Stomach smooth muscle (tissue), 2 donors: ENCODE measurements around the gene ZFYVE9.
"Not testable (repeated sequence)": the region's sequence is repeated elsewhere in the genome, so short reads cannot be mapped to it uniquely, and the experiment has no call there.

ENCODE experiments used
- H3K27ac ChIP-seq: one replicate; pipeline ENCODE4 v1.7.0; 2013; ENCODE audit warnings: mild to moderate bottlenecking, low read length, inconsistent platforms
- H3K27me3 ChIP-seq, 2 donors: one replicate each; pipeline ENCODE4 v1.7.0; 2013; ENCODE audit warnings: low read length in 2 of 2; ENCODE audit not compliant: insufficient read depth in 2 of 2, control insufficient read depth in 1 of 2
- H3K36me3 ChIP-seq, 2 donors: one replicate each; pipeline ENCODE4 v1.7.0; 2013; ENCODE audit warnings: low read length in 2 of 2; ENCODE audit not compliant: control insufficient read depth in 2 of 2, insufficient read depth in 2 of 2
- H3K4me1 ChIP-seq: one replicate; pipeline ENCODE4 v1.7.0; 2013; ENCODE audit warnings: low read length; ENCODE audit not compliant: control insufficient read depth, insufficient read depth
- H3K4me3 ChIP-seq, 2 donors: one replicate each; pipeline ENCODE4 v1.7.0; 2013; ENCODE audit warnings: low read length in 2 of 2
- H3K9ac ChIP-seq, 2 donors: one replicate each; pipeline ENCODE4 v1.7.0; 2013; ENCODE audit warnings: low read length in 2 of 2, mild to moderate bottlenecking in 1 of 2
- H3K9me3 ChIP-seq, 2 donors: one replicate each; pipeline ENCODE4 v1.7.0; 2013; ENCODE audit warnings: low read length in 2 of 2; ENCODE audit not compliant: control insufficient read depth in 2 of 2
- donor health status: healthy.
- donor health status: Pancreatic carcinoma.

Gene ZFYVE9

DNA sequence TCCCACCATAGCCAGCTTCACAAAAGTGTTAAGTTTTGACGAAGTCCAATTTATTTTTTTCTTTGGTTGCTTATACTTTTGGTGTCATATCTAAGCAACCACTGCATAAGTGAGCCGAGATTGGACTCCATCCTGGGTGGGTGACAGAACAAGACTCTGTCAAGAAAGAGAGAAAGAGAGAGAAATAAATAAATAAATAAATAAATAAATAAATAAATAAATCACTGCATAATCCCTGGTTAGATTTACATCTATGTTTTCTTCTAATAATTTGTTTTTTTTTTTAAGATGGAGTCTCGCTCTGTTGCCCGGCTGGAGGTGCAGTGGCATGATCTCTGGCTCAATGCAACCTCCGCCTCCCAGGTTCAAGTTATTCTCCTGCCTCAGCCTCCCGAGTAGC is 18.3 kb upstream of the ZFYVE9 start:
- no peak overlapping the region for H3K4me3 ChIP-seq
- no peak overlapping the region for H3K9ac ChIP-seq
- H3K36me3 ChIP-seq: no peaks in the 10 kb centered on the region
- H3K27ac ChIP-seq: no peak overlapping the region
- peaks cover 0 to 3% of the 10 kb centered on the region in 2 donors for H3K27me3 ChIP-seq
- H3K9me3 ChIP-seq: no peaks in the 10 kb centered on the region
- no peaks in the 10 kb centered on the region for H3K4me1 ChIP-seq

DNA sequence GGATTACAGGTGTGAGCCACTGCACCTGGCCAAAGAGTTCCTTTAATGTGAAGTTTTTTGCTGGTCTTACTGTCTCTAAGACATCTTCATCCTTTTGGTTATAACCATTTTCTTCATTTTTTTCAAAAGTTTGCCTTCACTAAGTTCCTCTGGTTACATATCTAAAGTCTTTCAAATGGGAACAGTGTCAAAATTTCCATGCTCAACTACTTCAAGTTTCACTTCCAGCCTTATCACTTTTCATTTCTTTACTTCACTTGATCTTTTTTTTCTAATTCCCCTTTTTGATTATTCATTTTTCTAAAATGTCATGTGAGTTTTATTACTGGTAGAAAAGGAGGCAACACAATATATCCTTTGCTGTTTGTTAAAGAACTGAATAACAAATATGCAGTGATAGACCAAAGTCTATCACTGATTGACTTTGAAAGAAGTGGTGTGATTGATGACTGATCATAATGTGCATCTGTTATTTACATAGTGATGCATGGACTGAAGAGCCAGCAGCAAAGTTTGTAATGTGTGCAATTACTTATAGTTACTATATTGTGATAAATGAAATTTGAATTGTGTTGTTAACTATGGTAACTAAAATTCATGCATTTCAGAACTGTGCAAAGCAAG is 16.0 kb upstream of the ZFYVE9 start:
- Histone ChIP-seq H3K9ac (no peak overlapping the region), H3K27me3 (peaks cover 0 to 3% of the 10 kb centered on the region in 2 donors), H3K27ac (no peak overlapping the region)

DNA sequence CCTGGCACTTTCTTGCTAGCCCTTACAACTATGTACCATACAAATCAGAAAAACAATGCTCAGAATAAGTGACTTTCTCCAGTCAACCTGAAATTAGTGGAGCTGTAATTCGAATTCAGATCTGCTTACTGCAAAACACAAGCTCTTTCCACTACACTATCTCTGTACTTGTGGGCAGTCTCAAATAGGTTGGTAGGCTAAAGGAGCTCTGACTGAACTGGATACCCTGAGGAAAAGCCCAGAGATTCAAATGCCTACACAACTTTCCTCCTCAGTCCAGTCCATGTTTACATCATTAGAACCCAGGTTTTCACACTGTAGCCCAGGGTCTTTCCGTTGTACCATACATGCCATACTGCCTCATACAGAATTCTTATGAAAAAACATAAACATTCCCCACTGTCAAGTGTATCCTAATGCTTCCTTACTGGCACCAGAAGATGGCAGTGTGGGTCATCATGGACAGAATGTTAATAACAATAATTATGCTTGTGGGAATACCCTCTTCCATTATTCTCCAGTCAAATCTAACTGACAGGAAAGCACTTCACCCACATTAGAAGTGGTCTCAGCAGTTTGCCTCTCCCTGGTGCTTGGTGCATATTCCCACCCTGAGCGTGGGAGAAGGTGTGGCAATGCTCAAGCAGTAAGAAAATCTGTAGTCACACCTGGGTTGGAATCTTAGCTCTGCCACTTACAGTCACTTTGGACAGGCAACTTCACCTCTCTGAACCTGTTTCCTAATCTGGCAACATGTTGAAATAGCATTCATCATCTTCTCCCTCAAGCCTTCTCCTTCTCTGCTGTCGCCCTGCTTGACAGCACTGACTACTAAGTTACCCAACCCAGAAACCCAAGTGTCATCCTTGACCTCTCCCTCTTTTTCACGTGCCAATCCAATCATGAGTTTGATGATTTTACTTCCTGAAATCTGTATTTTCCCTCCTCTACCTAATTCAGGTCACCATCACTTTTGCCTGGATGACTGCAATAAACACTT is 14.4 kb upstream of the ZFYVE9 start:
- no peak overlapping the region for H3K27ac ChIP-seq
- no peak overlapping the region for H3K9ac ChIP-seq
- H3K9me3 ChIP-seq: no peaks in the 10 kb centered on the region
- H3K36me3 ChIP-seq: no peaks in the 10 kb centered on the region
- H3K27me3 ChIP-seq: peaks cover 0 to 3% of the 10 kb centered on the region in 2 donors
- H3K4me1 ChIP-seq: no peaks in the 10 kb centered on the region
- no peak overlapping the region for H3K4me3 ChIP-seq

More for the DNA sequence above, 16.0 kb upstream of the ZFYVE9 start:
- Histone ChIP-seq H3K4me3 (no peak overlapping the region), H3K9me3 (no peaks in the 10 kb centered on the region), H3K4me1 (no peaks in the 10 kb centered on the region), H3K36me3 (no peaks in the 10 kb centered on the region)

DNA sequence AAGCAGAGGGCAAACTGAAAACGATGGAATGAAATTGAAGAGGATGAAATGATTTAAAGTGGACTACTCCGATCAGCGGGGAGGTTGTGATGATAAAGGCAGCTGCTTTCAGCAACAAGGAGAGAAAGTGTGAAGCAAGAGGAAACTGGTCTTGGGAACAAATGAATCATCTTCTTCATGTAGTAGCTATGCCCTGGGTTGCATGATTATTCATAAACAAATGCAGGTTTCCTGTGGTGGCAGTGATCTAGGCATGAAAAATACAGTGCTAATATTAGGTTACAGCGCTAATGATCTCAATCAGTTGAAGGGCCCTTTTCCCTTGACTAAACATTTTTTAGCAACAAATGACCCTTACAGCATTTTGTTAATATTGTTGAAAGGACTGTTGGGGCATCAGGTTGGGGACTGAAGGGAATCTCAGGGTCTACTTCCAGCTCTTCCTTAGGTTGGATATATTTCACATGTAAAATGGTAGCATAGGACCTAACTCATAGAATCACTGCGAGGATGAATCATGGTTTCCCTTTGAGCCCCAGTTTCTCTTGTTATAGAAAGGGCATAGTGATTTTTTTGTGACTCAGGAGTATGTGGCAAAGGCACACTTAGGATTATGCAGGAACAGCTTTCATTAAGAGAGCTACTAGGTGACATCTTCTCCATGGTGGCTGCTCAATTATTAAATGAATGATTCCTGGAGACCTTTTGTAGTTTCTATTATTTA is 1.9 kb upstream of the ZFYVE9 start:
- H3K4me1 ChIP-seq: peaks cover 9% of the 10 kb centered on the region
- H3K4me3 ChIP-seq: no peak overlapping the region
- no peaks in the 10 kb centered on the region for H3K36me3 ChIP-seq
- no peaks in the 10 kb centered on the region for H3K9me3 ChIP-seq
- H3K9ac ChIP-seq: no peak overlapping the region
- H3K27me3 ChIP-seq: no peaks in the 10 kb centered on the region
- no peak overlapping the region for H3K27ac ChIP-seq

DNA sequence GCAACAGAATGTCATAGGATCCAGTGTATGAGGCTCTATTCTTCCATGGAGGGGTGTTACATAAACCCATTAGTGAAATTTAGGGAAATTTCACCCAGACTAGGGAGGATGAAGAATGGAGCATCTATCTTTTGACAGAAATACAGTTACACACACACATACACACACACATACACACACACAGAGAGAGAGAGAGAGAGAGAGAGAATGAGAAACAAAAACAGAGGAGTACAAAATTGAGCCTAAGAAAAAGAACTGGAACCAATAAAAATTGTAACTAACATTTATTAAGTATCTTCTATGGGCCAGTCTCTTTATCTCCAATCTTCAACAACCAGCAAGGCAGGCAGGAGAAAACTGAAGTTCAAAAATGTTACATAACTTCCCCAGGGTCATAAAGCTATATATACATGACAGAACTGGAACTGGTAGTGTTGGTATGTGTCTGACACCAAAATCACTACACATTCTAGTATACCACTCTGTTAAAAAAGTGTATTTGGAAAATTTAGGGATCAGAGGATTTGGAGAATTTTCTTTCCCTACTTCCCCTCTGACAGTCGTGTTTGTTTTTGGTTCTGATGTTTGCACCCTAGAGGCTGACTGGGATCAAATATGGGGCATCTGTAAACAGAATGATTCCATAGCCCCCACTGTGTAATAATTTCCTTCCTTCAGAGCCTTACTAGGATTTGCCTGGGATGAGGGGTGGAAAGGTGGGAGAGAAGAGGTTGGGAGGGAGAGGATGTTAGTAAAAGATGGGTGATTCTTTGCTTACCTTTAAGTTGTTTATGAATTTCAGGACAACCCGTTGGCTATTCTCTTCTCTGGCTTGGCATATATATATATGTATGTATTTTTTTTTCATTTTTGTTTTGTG is 1.0 kb upstream of the ZFYVE9 start:
- peaks cover 9% of the 10 kb centered on the region for H3K4me1 ChIP-seq
- peak overlapping the region; percentile 88 for H3K4me3 ChIP-seq
- H3K9me3 ChIP-seq: no peaks in the 10 kb centered on the region
- H3K27ac ChIP-seq: peak overlapping the region; percentile 95
- H3K27me3 ChIP-seq: no peaks in the 10 kb centered on the region
- peak overlapping the region; percentile 90 to 97 for H3K9ac ChIP-seq
- no peaks in the 10 kb centered on the region for H3K36me3 ChIP-seq

DNA sequence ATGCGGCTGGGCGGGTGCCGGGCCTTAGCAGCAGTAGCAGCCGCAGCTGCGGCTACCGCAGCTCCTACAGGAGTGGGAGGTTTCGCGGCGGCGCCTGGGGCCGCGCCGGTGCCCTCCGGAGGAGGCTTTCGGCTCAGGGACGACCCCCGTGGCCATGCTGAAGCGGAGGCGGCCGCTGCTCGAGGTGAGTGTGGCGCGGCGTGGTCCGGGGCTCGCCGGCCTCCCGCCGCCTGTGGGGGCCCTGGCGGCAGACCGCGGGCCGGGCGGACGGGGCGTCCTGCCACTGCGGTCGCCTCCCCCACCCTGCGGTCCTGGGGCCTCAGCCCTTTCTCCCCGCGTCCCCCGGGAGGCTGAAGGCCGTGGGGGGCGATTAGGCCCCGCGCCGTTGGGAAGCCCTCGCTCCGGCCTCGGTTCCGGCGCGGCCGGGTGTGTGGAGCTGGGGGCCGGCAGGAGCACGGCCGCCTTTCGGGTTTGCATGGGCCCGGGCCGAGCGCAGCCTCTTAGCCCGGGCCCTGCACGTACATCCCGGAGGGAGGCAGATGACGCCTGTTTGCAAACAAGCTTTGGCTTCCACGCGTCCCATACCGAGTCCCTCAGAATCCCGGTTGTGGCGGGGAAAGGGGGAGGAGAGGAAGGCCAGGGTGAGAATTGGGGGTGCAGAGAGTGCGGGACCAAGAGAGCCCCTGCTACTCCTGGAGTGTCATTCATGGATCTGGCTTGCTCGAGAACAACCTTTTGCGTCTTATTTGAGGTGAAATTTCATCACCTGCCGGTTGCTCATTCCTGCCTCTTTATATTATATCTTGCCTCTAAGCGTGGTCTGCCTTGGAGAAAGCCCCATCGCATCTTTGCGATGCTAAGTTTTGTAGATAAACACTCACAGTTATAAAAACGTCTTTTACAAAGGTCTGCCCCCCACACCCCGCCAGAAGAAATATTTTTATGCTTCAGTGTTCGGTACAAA is 613 bp downstream of the ZFYVE9 start:
- H3K4me3 ChIP-seq: peak overlapping the region; percentile 88 to 97
- H3K36me3 ChIP-seq: no peaks in the 10 kb centered on the region
- H3K9ac ChIP-seq: peak overlapping the region; percentile 86 to 97
- H3K27ac ChIP-seq: peak overlapping the region; percentile 95
- no peaks in the 10 kb centered on the region for H3K27me3 ChIP-seq
- H3K9me3 ChIP-seq: no peaks in the 10 kb centered on the region
- H3K4me1 ChIP-seq: peaks cover 9% of the 10 kb centered on the region

DNA sequence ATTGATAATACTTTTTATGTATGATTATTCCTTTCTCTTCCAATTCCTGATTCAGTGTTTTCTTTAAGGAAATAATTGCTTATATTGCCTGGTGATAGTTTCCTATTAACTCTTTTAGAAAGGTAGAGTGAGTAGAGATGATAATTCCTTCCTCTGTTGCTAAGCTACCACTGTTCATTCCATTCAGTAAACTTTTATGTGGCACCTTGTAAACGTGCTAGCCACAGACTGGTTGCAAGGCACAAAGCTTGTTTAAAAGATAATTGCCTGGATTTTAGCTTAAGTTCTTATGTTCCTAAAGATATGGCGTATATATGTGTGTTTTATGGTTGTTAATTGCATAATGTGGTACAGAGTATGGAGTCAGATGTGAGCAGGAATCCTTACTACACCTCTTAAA is 3.2 kb downstream of the ZFYVE9 start:
- no peak overlapping the region for H3K4me3 ChIP-seq
- no peak overlapping the region for H3K27ac ChIP-seq
- peaks cover 10% of the 10 kb centered on the region for H3K4me1 ChIP-seq
- H3K36me3 ChIP-seq: no peaks in the 10 kb centered on the region
- H3K9me3 ChIP-seq: no peaks in the 10 kb centered on the region
- H3K27me3 ChIP-seq: no peaks in the 10 kb centered on the region
- no peak overlapping the region for H3K9ac ChIP-seq

DNA sequence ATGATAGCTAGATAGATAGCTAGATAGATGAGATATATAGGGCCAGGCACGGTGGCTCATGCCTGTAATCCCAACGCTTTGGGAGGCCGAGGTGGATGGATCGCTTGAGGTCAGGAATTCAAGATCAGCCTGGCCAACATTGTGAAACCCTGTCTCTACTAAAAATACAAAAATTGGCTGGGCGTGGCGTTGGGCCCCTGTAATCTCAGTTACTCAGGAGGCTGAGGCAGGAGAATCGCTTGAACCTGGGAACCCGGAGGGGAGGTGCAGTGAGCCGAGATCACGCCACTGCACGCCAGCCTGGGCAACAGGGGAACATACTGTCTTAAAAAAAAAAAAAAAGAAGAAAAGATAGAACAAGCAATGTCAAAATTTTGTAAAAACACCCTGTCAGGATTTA is 8.6 kb downstream of the ZFYVE9 start:
- not testable (repeated sequence) for H3K36me3 ChIP-seq, H3K27me3 ChIP-seq, H3K9ac ChIP-seq, H3K9me3 ChIP-seq, H3K4me3 ChIP-seq, H3K27ac ChIP-seq
- peaks cover 20% of the 10 kb centered on the region for H3K4me1 ChIP-seq

DNA sequence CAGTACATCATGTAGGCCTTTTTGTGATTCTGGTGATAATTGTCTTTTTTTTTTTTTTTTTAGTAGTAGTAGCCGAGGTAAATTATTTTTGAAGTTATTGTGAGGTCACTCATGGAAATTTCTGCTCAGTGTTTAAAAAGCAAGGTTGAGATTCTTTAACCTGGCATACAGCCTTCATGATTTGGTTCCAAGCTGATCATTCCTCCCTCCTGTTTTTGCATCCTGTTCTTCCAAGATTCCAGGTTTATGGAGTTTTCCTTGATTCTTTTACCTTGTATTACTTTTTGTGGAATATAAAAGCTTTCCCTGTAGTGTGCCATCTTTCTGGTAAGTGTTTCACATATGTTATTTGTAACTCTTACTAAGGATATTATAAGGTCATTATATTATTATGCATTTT is 9.1 kb downstream of the ZFYVE9 start:
- H3K36me3 ChIP-seq: no peaks in the 10 kb centered on the region
- H3K9ac ChIP-seq: no peak overlapping the region
- peaks cover 20% of the 10 kb centered on the region for H3K4me1 ChIP-seq
- no peaks in the 10 kb centered on the region for H3K9me3 ChIP-seq
- no peak overlapping the region for H3K27ac ChIP-seq
- H3K4me3 ChIP-seq: no peak overlapping the region
- H3K27me3 ChIP-seq: no peaks in the 10 kb centered on the region
